HepG2 (cell line): ENCODE measurements around the gene CST4. TPM values are rescaled to one million over a fixed set of nuclear protein-coding genes. Genes with fewer than 3 reads are reported as not detected.

Experiments
- ATF5 ChIP-seq: sonication (generic); formaldehyde crosslinking; IDR thresholded peaks from 2 replicates; pipeline ENCODE4 v1.4.0; 2020; ENCODE audit warnings: mild to moderate bottlenecking, low read depth, missing genetic modification reagents
- GABPB1 ChIP-seq: IDR thresholded peaks from 2 replicates; pipeline ENCODE4 v1.6.1; 2016; ENCODE audit warnings: mild to moderate bottlenecking, missing genetic modification reagents, moderate library complexity, missing compliant biosample characterization
- HMGXB4 ChIP-seq, 2 experiments: sonication (generic) in 1 of 2; formaldehyde crosslinking in 1 of 2; IDR thresholded peaks; 2 replicates each; pipeline versions ENCODE4 v1.4.0 to v1.6.1; 2018 to 2020; ENCODE audit warnings: missing genetic modification reagents in 2 of 2, borderline replicate concordance in 1 of 2, low read depth in 1 of 2, mild to moderate bottlenecking in 1 of 2, missing biosample characterization in 1 of 2
- MEIS1 ChIP-seq: sonication (generic); formaldehyde crosslinking; IDR thresholded peaks from 2 replicates; pipeline ENCODE4 v1.9.0; 2021; ENCODE audit warnings: mild to moderate bottlenecking, missing genetic modification reagents, moderate library complexity, borderline replicate concordance
- MLXIP ChIP-seq: sonication (generic); formaldehyde crosslinking; IDR thresholded peaks from 2 replicates; pipeline ENCODE4 v1.9.0; 2021; ENCODE audit warnings: missing genetic modification reagents, borderline replicate concordance
- NFKB2 ChIP-seq: sonication (generic); formaldehyde crosslinking; IDR thresholded peaks from 2 replicates; pipeline ENCODE4 v1.4.0; 2020; ENCODE audit warnings: missing genetic modification reagents, borderline replicate concordance
- PLRG1 ChIP-seq: fragments of 450-650 bp; conservative IDR thresholded peaks from 2 replicates; pipeline ENCODE4 v1.6.1; 2016
- TFAP4 ChIP-seq: sonication (generic); IDR thresholded peaks from 2 replicates; pipeline ENCODE4 v1.6.1; 2016; ENCODE audit warnings: low read depth, borderline replicate concordance
- TFE3 ChIP-seq: IDR thresholded peaks from 2 replicates; pipeline ENCODE4 v1.6.1; 2016
- ZBTB4 ChIP-seq: sonication (generic); formaldehyde crosslinking; IDR thresholded peaks from 2 replicates; pipeline ENCODE4 v1.4.0; 2020; ENCODE audit warnings: missing genetic modification reagents, mild to moderate bottlenecking, borderline replicate concordance
- ZNF24 ChIP-seq: fragments of 450-650 bp; IDR thresholded peaks from 2 replicates; pipeline ENCODE4 v1.6.1; 2017; ENCODE audit warnings: antibody characterized with exemption, mild to moderate bottlenecking
- ZNF354B ChIP-seq: sonication (generic); formaldehyde crosslinking; IDR thresholded peaks from 2 replicates; pipeline ENCODE4 v1.8.0; 2022; ENCODE audit warnings: mild to moderate bottlenecking, missing genetic modification reagents
- ZNF451 ChIP-seq: sonication (generic); formaldehyde crosslinking; IDR thresholded peaks from 2 replicates; pipeline ENCODE4 v1.5.0; 2020; ENCODE audit warnings: mild to moderate bottlenecking, missing genetic modification reagents
- ZNF878 ChIP-seq: sonication (generic); formaldehyde crosslinking; IDR thresholded peaks from 2 replicates; pipeline ENCODE4 v1.8.1; 2023; ENCODE audit warnings: mild to moderate bottlenecking, missing genetic modification reagents, moderate library complexity
- ZSCAN21 ChIP-seq: sonication (generic); formaldehyde crosslinking; IDR thresholded peaks from 2 replicates; pipeline ENCODE4 v1.8.0; 2022; ENCODE audit warnings: mild to moderate bottlenecking, missing genetic modification reagents, moderate library complexity, borderline replicate concordance
- polyA plus RNA-seq, 8 experiments: library from polyadenylated mRNA; depleted of rRNA in 3 of 8; stranded (reverse) in 7 of 8; unstranded in 1 of 8; fragments of >200 nt; fragmentation: Illumina TruSeq in 4 of 8; extraction: Trizol in 4 of 8; gene quantifications; 2 replicates each; pipeline versions ENCODE4 v1.2.1 to v1.2.3, GENCODE V29; 2011 to 2016; ENCODE audit warnings: low read depth in 4 of 8, missing spikeins in 1 of 8, mixed read lengths in 1 of 8; ENCODE audit not compliant: insufficient read depth in 1 of 8
- total RNA-seq, 5 experiments: library from RNA; depleted of rRNA; stranded (reverse); fragments of >200 nt; fragmentation: Illumina TruSeq; extraction: Trizol; gene quantifications; 2 replicates each; pipeline ENCODE4 v1.2.3, GENCODE V29; 2016; ENCODE audit warnings: low read depth in 1 of 5

CST4 gene
- total and polyA plus RNA-seq, 2 of the 13 experiments (the other 11 are each of a cell fraction or from before 2014, with no cell fraction given) = not detected

- TF ChIP-seq TFE3 (CRISPR knock-in tag) (peak; percentile 53), PLRG1 (peak; percentile 79; the same call in 1 of the 2 replicates), ATF5 (CRISPR knock-in tag) (0 out of 2 replicates have a peak, but pooled peaks have one; percentile 83), MLXIP (CRISPR knock-in tag) (0 out of 2 replicates have a peak, but pooled peaks have one; percentile 11), ZNF878 (0 out of 2 replicates have a peak, but pooled peaks have one; percentile 69), ZSCAN21 (0 out of 2 replicates have a peak, but pooled peaks have one; percentile 12), GABPB1 (peak; percentile 14), TFAP4 (peak; percentile 80; the same call in 1 of the 2 replicates), MEIS1 (peak; percentile 44), ZNF451 (CRISPR knock-in tag) (no peak), ZNF354B (CRISPR knock-in tag) (peak; percentile 72; the same call in 1 of the 2 replicates), HMGXB4 (CRISPR knock-in tag; IDR thresholded peaks at IDR 0.05; ENCODE audit: borderline replicate concordance in 1 of 2, low read depth in 1 of 2) (peak in 1 of 2 experiments; percentile 39; a peak in 2 of 4 replicates), ZNF24 (no peak), ZBTB4 (CRISPR knock-in tag) (peak; percentile 40; the same call in 1 of the 2 replicates), NFKB2 (CRISPR knock-in tag) (no peak)
Measured at GRCh38 chr20:23659989-23660837, 28.6 kb downstream of the CST4 start (continued).
